HFFc6 (cell line): ENCODE results near the gene PTPRE. TPM values are rescaled to one million over a fixed set of nuclear protein-coding genes. Genes with fewer than 3 reads are reported as not detected.

Source experiments
- DNase-seq: peaks from one replicate; pipeline ENCODE4 v3.0.0-alpha.2; 2018
- H3K27ac Mint-ChIP-seq: 2 replicates; pipeline ENCODE4 v1.8.0; 2020; ENCODE audit warnings: mild to moderate bottlenecking, mixed read lengths
- H3K27me3 Mint-ChIP-seq: 2 replicates; pipeline ENCODE4 v1.8.0; 2021; ENCODE audit warnings: mild to moderate bottlenecking, moderate library complexity, mixed read lengths; ENCODE audit not compliant: insufficient read depth
- H3K36me3 Mint-ChIP-seq: 2 replicates; pipeline ENCODE4 v1.8.0; 2021; ENCODE audit warnings: low read depth, mixed read lengths
- H3K4me1 Mint-ChIP-seq: 2 replicates; pipeline ENCODE4 v1.8.0; 2020; ENCODE audit warnings: low read depth, mixed read lengths
- H3K4me3 Mint-ChIP-seq: 2 replicates; pipeline ENCODE4 v1.8.0; 2020; ENCODE audit warnings: mild to moderate bottlenecking, moderate library complexity, mixed read lengths
- H3K9me3 Mint-ChIP-seq: 2 replicates; pipeline ENCODE4 v1.8.0; 2020; ENCODE audit warnings: mild to moderate bottlenecking, mixed read lengths
- CTCF ChIP-seq: fragments of 200-600 bp; sonication (generic); IDR thresholded peaks from 2 replicates; pipeline ENCODE4 v1.5.0; 2021; ENCODE audit warnings: antibody characterized with exemption, mild to moderate bottlenecking
- long read RNA-seq: library from polyadenylated mRNA; unstranded; transcript quantifications from one replicate; pipeline ENCODE4 v2.0.0, GENCODE V29; 2019
- total RNA-seq, 6 experiments: library from RNA; stranded (reverse); fragmentation: NEBNext Ultra II Directional; extraction: Animal tissue kit (Norgen Biotek cat#: 25700); gene quantifications; 2 replicates in 1 of 6; 3 replicates in 5 of 6; pipeline ENCODE4 v1.2.3, GENCODE V29; 2021

The PTPRE gene
- total RNA-seq, result under 1 TPM in 3 of 6 experiments, not detected in 3; 0.14 to 0.37 (median 0.15) TPM
- long read RNA-seq, result 0 reads

- H3K9me3 Mint-ChIP-seq, result peaks cover 56% of the 10 kb centered on the region
- no peaks in the 10 kb centered on the region for H3K36me3 Mint-ChIP-seq
- TF ChIP-seq CTCF, result no peak
- no peak within 1 kb of the TSS for H3K4me3 Mint-ChIP-seq
- peaks cover 5% of the 10 kb centered on the region for H3K27me3 Mint-ChIP-seq
- no peaks in the 10 kb centered on the region for H3K4me1 Mint-ChIP-seq
- H3K27ac Mint-ChIP-seq, result no peak within 1 kb of the TSS
- DNase-seq, result no peak
Measured at GRCh38 chr10:127906548-127907377, at the start of gene PTPRE. TSS of gene PTPRE (plus strand) at chr10:127907103. CDS start at chr10:128040882, 133,779 bp downstream.

GRCh38 chr10:127860592-127860991 lies 46.3 kb upstream of the PTPRE start:
- DNase-seq, result no peak
- H3K27ac Mint-ChIP-seq, result no peak overlapping the region
- TF ChIP-seq CTCF, result no peak
- peaks cover 5% of the 10 kb centered on the region for H3K36me3 Mint-ChIP-seq
- H3K4me3 Mint-ChIP-seq, result no peak overlapping the region
- H3K4me1 Mint-ChIP-seq, result no peaks in the 10 kb centered on the region
- H3K9me3 Mint-ChIP-seq, result peaks cover 30% of the 10 kb centered on the region
- 0 out of 2 replicates have a peak, but pooled peaks cover 3% of the 10 kb centered on the region for H3K27me3 Mint-ChIP-seq

- H3K4me3 Mint-ChIP-seq, result no peak overlapping the region
- no peaks in the 10 kb centered on the region for H3K4me1 Mint-ChIP-seq
- no peak overlapping the region for H3K27ac Mint-ChIP-seq
- peaks cover 5% of the 10 kb centered on the region for H3K36me3 Mint-ChIP-seq
- DNase-seq, result no peak
- H3K27me3 Mint-ChIP-seq, result no peaks in the 10 kb centered on the region; the same call in 1 of the 2 replicates
- peaks cover 43% of the 10 kb centered on the region for H3K9me3 Mint-ChIP-seq
- TF ChIP-seq CTCF, result no peak
Measured at GRCh38 chr10:127863231-127863825, 43.6 kb upstream of the PTPRE start.

GRCh38 chr10:127866276-127867013 lies 40.5 kb upstream of the PTPRE start:
- H3K4me1 Mint-ChIP-seq, result no peaks in the 10 kb centered on the region
- peaks cover 54% of the 10 kb centered on the region for H3K9me3 Mint-ChIP-seq
- no peak overlapping the region for H3K27ac Mint-ChIP-seq
- H3K27me3 Mint-ChIP-seq, result no peaks in the 10 kb centered on the region; the same call in 1 of the 2 replicates
- DNase-seq, result no peak
- H3K36me3 Mint-ChIP-seq, result peaks cover 5% of the 10 kb centered on the region
- TF ChIP-seq CTCF, result no peak
- H3K4me3 Mint-ChIP-seq, result no peak overlapping the region

GRCh38 chr10:127867805-127868204 lies 39.1 kb upstream of the PTPRE start:
- Mint-ChIP-seq H3K36me3 (peaks cover 5% of the 10 kb centered on the region), H3K27ac (no peak overlapping the region), H3K9me3 (peaks cover 53% of the 10 kb centered on the region), H3K4me3 (no peak overlapping the region), H3K27me3 (no peaks in the 10 kb centered on the region; the same call in 1 of the 2 replicates), H3K4me1 (no peaks in the 10 kb centered on the region)
- no peak for DNase-seq
- no peak for TF ChIP-seq CTCF
